Testis (tissue), 2 donors: ENCODE data around the gene RNU5D-1.

ENCODE experiments used
- CTCF ChIP-seq, 3 experiments: fragments of 450-650 bp in 2 of 3; fragments of 200-600 bp in 1 of 3; sonication (generic) in 1 of 3; IDR thresholded peaks; one replicate each; pipeline ENCODE4 v1.5.1; 2016 to 2019; ENCODE audit warnings: antibody characterized with exemption in 3 of 3, mild to moderate bottlenecking in 2 of 3, moderate library complexity in 1 of 3
- POLR2A ChIP-seq: fragments of 450-650 bp; IDR thresholded peaks from one replicate; pipeline ENCODE4 v1.6.1; 2017; ENCODE audit warnings: antibody characterized with exemption, mild to moderate bottlenecking, moderate library complexity

- TF ChIP-seq CTCF (IDR thresholded peaks at IDR 0.05) (no peak), POLR2A (no peak)
Measured at GRCh38 chr1:44698138-44698537, 32.8 kb downstream of the RNU5D-1 start.
